Fibroblast of lung (primary cell): Measurements from ENCODE around the gene NCAM2. TPM values are rescaled to one million over a fixed set of nuclear protein-coding genes. Genes with fewer than 3 reads are reported as not detected.
A peak's percentile ranks its signal among the peaks of the same experiment; 100 is the strongest.

Source experiments
- DNase-seq, 2 donors: peaks; one replicate each; pipeline versions ENCODE4 v3.0.0 to v3.0.0-alpha.2; 2010; ENCODE audit warnings: low read depth in 2 of 2
- H2AFZ ChIP-seq: 2 replicates; pipeline ENCODE4 v1.5.1; 2012; ENCODE audit warnings: low read length, control low read depth, inconsistent platforms
- H3K27ac ChIP-seq: 2 replicates; pipeline ENCODE4 v1.5.1; 2011; ENCODE audit warnings: low read length, control low read depth; ENCODE audit not compliant: insufficient read depth
- H3K27me3 ChIP-seq: 2 replicates; pipeline ENCODE4 v1.5.1; 2011; ENCODE audit warnings: mild to moderate bottlenecking, low read length; ENCODE audit not compliant: control insufficient read depth, insufficient read depth
- H3K36me3 ChIP-seq: 2 replicates; pipeline ENCODE4 v1.5.1; 2011; ENCODE audit warnings: low read length; ENCODE audit not compliant: control insufficient read depth, insufficient read depth
- H3K4me1 ChIP-seq: 2 replicates; pipeline ENCODE4 v1.5.1; 2011; ENCODE audit warnings: low read length; ENCODE audit not compliant: control insufficient read depth, insufficient read depth; ENCODE audit errors: extremely low read depth
- H3K4me2 ChIP-seq: 2 replicates; pipeline ENCODE4 v1.5.1; 2011; ENCODE audit warnings: low read length, control low read depth; ENCODE audit not compliant: insufficient read depth; ENCODE audit errors: extremely low read depth
- H3K4me3 ChIP-seq, 4 experiments: fragments of 200-600 bp in 1 of 4; sonication (generic) in 1 of 4; replicated peaks in 1 of 4; 2 replicates each; pipeline ENCODE4 v1.5.1; 2011 to 2016; ENCODE audit warnings: low read length in 4 of 4, low read depth in 3 of 4, mild to moderate bottlenecking in 3 of 4, control low read depth in 2 of 4, inconsistent platforms in 1 of 4, mixed read lengths in 1 of 4; ENCODE audit not compliant: insufficient read depth in 1 of 4; ENCODE audit errors: control extremely low read depth in 1 of 4
- H3K79me2 ChIP-seq: 2 replicates; pipeline ENCODE4 v1.5.1; 2012; ENCODE audit warnings: mild to moderate bottlenecking, low read length, inconsistent platforms; ENCODE audit not compliant: control insufficient read depth, insufficient read depth
- H3K9ac ChIP-seq: 2 replicates; pipeline ENCODE4 v1.5.1; 2011; ENCODE audit warnings: mild to moderate bottlenecking, low read length, control low read depth; ENCODE audit not compliant: insufficient read depth
- H3K9me3 ChIP-seq: 2 replicates; pipeline ENCODE4 v1.5.1; 2012; ENCODE audit warnings: low read depth, low read length; ENCODE audit not compliant: control insufficient read depth, insufficient read depth
- H4K20me1 ChIP-seq: 2 replicates; pipeline ENCODE4 v1.5.1; 2011; ENCODE audit warnings: low read length; ENCODE audit not compliant: control insufficient read depth, insufficient read depth; ENCODE audit errors: extremely low read depth
- EZH2 ChIP-seq: IDR thresholded peaks from 2 replicates; pipeline ENCODE4 v1.5.1; 2012; ENCODE audit warnings: low read length, control low read depth, mild to moderate bottlenecking; ENCODE audit errors: missing control alignments
- polyA plus RNA-seq, 2 donors: library from polyadenylated mRNA; depleted of rRNA in 1 of 2; stranded (reverse) in 1 of 2; unstranded in 1 of 2; fragments of >200 nt; gene quantifications; 2 replicates each; pipeline ENCODE4 v1.2.1, GENCODE V29; 2011 to 2012; ENCODE audit warnings: missing spikeins in 1 of 2
- total RNA-seq: library from RNA; depleted of rRNA; stranded (reverse); fragments of >200 nt; gene quantifications from 2 replicates; pipeline ENCODE4 v1.2.1, GENCODE V29; 2014
- TF ChIP-seq, protein P1 (sequence below), 2 donors: IDR thresholded peaks in 1 of 2; conservative IDR thresholded peaks in 1 of 2; 1 replicate in 1 of 2; 2 replicates in 1 of 2; pipeline ENCODE4 v1.5.1; 2011 to 2012; ENCODE audit warnings: low read length in 2 of 2, control low read depth in 1 of 2, inconsistent platforms in 1 of 2, low read depth in 1 of 2, mild to moderate bottlenecking in 1 of 2

Gene NCAM2
- total and polyA plus RNA-seq, 2 donors (not counting 1 experiment from before 2014, with no cell fraction given): 5.6 to 11.1 TPM

- Histone ChIP-seq H3K9me3 (no peaks in the 10 kb centered on the region), H3K9ac (no peak overlapping the region), H3K27me3 (no peaks in the 10 kb centered on the region), H3K79me2 (no peaks in the 10 kb centered on the region), H2AFZ (peak overlapping the region; percentile 55), H3K27ac (no peak overlapping the region), H3K4me1 (no peaks in the 10 kb centered on the region), H3K4me3 (no peak overlapping the region), H4K20me1 (no peaks in the 10 kb centered on the region), H3K4me2 (peak overlapping the region; percentile 44), H3K36me3 (no peaks in the 10 kb centered on the region)
- TF ChIP-seq, protein P1, sequence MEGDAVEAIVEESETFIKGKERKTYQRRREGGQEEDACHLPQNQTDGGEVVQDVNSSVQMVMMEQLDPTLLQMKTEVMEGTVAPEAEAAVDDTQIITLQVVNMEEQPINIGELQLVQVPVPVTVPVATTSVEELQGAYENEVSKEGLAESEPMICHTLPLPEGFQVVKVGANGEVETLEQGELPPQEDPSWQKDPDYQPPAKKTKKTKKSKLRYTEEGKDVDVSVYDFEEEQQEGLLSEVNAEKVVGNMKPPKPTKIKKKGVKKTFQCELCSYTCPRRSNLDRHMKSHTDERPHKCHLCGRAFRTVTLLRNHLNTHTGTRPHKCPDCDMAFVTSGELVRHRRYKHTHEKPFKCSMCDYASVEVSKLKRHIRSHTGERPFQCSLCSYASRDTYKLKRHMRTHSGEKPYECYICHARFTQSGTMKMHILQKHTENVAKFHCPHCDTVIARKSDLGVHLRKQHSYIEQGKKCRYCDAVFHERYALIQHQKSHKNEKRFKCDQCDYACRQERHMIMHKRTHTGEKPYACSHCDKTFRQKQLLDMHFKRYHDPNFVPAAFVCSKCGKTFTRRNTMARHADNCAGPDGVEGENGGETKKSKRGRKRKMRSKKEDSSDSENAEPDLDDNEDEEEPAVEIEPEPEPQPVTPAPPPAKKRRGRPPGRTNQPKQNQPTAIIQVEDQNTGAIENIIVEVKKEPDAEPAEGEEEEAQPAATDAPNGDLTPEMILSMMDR (conservative IDR thresholded peaks at IDR 0.05 in 1 of 2, IDR thresholded peaks at IDR 0.05 in 1 of 2; ENCODE audit: low read depth in 1 of 2, low read length in 2 of 2): no peak
- no peak for TF ChIP-seq EZH2
- peak; percentile 32 to 53 for DNase-seq
These were observed 189.4 kb downstream of the NCAM2 start for GRCh38 chr21:21187579-21187978.

GRCh38 chr21:21188513-21189195, 190.4 kb downstream of the NCAM2 start:
- Histone ChIP-seq H3K27ac (no peak overlapping the region), H3K4me2 (no peak overlapping the region), H3K27me3 (no peaks in the 10 kb centered on the region), H3K9ac (no peak overlapping the region), H4K20me1 (no peaks in the 10 kb centered on the region), H3K9me3 (no peaks in the 10 kb centered on the region), H3K4me1 (no peaks in the 10 kb centered on the region), H3K4me3 (no peak overlapping the region), H3K79me2 (no peaks in the 10 kb centered on the region), H3K36me3 (no peaks in the 10 kb centered on the region), H2AFZ (no peak overlapping the region)
- DNase-seq: no peak
- TF ChIP-seq, protein P1 (conservative IDR thresholded peaks at IDR 0.05 in 1 of 2, IDR thresholded peaks at IDR 0.05 in 1 of 2; ENCODE audit: low read depth in 1 of 2, low read length in 2 of 2): no peak
- no peak for TF ChIP-seq EZH2

GRCh38 chr21:21195417-21195943, 197.3 kb downstream of the NCAM2 start:
- Histone ChIP-seq H3K27me3 (no peaks in the 10 kb centered on the region), H2AFZ (no peak overlapping the region), H3K4me1 (peaks cover 5% of the 10 kb centered on the region), H3K79me2 (no peaks in the 10 kb centered on the region), H3K9ac (no peak overlapping the region), H3K4me3 (no peak overlapping the region), H4K20me1 (no peaks in the 10 kb centered on the region), H3K9me3 (no peaks in the 10 kb centered on the region), H3K4me2 (no peak overlapping the region), H3K36me3 (no peaks in the 10 kb centered on the region), H3K27ac (no peak overlapping the region)
- DNase-seq: no peak
- no peak for TF ChIP-seq EZH2
- TF ChIP-seq, protein P1 (conservative IDR thresholded peaks at IDR 0.05 in 1 of 2, IDR thresholded peaks at IDR 0.05 in 1 of 2; ENCODE audit: low read depth in 1 of 2, low read length in 2 of 2): no peak
